ENCODE results near the gene ADAM12. TPM values are rescaled to one million over a fixed set of nuclear protein-coding genes. Genes with fewer than 3 reads are reported as not detected.

Gene ADAM12
- total RNA-seq, 1 experiment from 2014 or later, result 15.8 TPM

DNA sequence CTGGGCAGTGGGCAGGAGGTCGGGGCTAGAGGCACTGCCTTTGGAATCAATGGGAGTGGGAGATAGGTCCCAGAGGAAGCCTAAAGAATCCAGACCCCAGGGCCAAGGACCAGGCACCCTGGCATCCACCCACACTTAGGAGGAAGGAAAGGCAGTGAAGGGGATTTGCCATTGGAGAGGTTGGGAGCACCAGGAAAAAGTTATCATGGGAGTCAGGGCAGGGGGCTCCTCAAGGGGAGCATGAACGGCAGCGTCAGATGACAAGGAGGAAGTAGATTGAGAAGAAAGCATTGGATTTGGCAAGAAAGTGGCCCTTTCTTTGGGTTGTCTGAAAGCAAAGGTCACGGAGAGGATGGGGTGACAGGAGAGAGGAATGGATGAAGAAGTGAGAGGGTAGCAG, 142.8 kb downstream of the ADAM12 start:
- Histone ChIP-seq H3K36me3 (no peaks in the 10 kb centered on the region), H3K27me3 (no peaks in the 10 kb centered on the region), H3K9me3 (no peaks in the 10 kb centered on the region), H3K4me3 (no peak overlapping the region)
- DNase-seq, result no peak

DNA sequence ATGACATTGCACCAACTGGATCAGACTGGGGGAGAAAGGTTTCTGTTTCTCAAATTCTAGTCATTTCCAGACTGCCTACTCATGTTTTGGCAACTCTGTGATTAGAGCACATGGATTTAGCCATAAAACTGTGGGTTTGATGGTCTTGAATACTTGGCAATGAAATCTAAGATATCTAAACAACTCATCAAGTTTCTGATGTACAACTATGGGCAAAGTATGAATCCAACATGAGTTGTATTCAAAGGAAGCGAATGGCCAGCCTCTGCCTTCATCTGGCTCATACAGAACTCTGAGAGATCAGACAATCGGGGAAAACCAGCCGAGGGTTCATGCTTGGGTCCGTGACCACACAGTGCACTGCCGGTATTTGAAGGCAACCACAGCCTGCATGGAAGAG, 144.3 kb downstream of the ADAM12 start:
- no peaks in the 10 kb centered on the region for H3K36me3 ChIP-seq
- H3K27me3 ChIP-seq, result no peaks in the 10 kb centered on the region
- no peaks in the 10 kb centered on the region for H3K9me3 ChIP-seq
- DNase-seq, result peak; percentile 76
- H3K4me3 ChIP-seq, result no peak overlapping the region

DNA sequence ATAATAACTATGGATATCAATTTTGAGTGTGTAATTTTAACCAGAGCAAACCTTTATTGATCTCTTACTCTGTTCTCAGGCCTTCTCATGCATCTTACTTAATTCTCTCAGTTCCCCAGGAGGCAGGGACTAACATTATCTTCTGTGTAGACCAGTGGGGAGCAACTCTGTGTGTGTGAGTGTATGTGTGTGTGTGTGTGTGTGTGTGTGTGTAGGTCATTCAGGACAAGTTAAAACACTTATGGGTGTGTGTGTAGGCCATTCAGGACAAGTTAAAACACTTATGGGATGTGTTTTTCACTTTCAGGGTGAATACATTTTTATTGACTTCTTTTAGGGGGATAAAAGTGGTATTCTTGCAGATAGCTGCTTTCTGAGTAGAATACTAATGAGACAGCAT, 145.0 kb downstream of the ADAM12 start:
- DNase-seq, result no peak

DNA sequence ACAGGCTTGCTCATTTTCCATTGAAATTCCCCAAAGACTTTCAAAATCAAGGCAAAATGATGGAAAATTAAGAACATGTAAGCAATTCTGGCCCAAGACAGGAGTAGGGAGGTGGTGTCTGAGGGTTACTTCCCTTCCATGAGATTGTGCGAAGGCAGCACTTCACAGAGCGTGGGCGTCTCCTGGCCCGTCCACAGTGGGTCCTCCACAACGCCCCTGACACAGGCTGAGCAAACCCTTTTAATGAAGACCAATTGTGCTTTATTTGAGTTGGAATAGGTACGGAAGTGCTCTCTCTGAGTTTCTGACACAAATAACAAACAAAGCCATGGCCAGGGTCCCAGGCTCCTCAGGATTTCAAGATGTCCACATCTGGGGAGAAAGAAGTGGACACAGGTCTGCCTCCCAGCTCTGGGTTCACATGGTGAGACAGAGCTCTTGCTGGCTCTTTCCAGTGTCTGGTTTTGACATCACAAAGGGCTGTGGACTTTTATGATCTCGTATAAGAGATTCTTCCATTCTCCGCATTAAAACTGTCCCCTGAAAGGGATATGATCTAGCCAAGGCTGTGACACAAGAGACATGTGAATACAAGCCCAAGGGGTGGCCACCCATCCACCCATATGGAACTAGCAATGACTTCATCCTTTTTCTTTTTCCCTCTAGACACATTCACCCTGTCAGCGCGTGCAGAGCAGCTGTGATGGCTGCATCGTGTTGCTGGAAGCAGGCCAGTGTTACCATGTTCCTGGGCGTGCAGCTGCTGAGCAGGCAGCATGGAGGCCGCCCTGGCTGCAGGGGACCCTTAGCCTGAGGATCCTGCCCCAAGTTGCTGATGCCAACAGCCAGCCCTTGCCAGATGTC, 145.6 kb downstream of the ADAM12 start:
- no peaks in the 10 kb centered on the region for H3K9me3 ChIP-seq
- peak; percentile 25 for DNase-seq

More for the DNA sequence above, 145.0 kb downstream of the ADAM12 start:
- Histone ChIP-seq H3K27me3 (no peaks in the 10 kb centered on the region), H3K9me3 (no peaks in the 10 kb centered on the region), H3K36me3 (no peaks in the 10 kb centered on the region), H3K4me3 (no peak overlapping the region)

DNA sequence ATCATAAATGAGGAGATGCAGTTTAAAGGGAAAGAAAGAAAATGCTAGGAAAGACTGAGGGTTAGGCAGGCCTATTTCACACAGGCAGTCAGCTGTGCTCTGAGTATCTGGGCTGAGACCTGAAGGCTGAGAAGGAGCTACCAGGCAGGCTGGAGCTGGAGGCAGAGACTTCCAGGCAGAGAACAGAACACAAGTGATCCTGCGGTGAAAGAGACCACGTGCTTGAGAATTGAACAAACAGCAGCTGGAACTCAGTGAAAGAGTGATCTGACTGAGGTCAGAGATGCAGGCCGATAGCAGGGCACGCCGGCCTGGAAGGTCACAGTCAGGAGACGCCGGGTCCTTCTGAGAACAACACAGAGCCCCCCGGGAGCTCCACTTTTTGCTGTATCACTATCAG, 147.8 kb downstream of the ADAM12 start:
- no peak for DNase-seq
- Histone ChIP-seq H3K4me3 (no peak overlapping the region), H3K27me3 (no peaks in the 10 kb centered on the region), H3K36me3 (no peaks in the 10 kb centered on the region), H3K9me3 (no peaks in the 10 kb centered on the region)

More for the DNA sequence above, 145.6 kb downstream of the ADAM12 start:
- no peak overlapping the region for H3K4me3 ChIP-seq
- H3K36me3 ChIP-seq, result no peaks in the 10 kb centered on the region
- H3K27me3 ChIP-seq, result no peaks in the 10 kb centered on the region

DNA sequence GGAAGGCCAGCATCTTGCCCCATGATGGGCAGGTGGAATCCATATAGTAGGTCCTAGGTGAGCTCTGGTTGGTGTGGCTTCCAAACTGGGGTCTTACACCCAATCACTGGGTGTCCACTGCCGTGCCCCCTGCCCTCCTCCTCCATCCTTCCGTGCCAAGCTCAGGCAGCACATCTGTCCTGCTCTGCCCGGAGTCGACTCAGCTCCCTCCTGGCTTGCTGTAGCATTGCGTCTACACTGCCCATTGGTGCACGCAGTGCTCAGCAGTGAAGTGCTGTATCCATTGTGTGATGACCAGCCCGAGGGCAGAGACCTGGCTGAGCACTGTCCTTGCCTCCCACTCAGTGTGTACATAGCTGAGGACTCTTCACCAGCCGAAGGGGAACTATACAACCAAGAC, 148.4 kb downstream of the ADAM12 start:
- H3K4me3 ChIP-seq, result no peak overlapping the region
- H3K27me3 ChIP-seq, result no peaks in the 10 kb centered on the region
- no peaks in the 10 kb centered on the region for H3K9me3 ChIP-seq
- H3K36me3 ChIP-seq, result no peaks in the 10 kb centered on the region
- no peak for DNase-seq

DNA sequence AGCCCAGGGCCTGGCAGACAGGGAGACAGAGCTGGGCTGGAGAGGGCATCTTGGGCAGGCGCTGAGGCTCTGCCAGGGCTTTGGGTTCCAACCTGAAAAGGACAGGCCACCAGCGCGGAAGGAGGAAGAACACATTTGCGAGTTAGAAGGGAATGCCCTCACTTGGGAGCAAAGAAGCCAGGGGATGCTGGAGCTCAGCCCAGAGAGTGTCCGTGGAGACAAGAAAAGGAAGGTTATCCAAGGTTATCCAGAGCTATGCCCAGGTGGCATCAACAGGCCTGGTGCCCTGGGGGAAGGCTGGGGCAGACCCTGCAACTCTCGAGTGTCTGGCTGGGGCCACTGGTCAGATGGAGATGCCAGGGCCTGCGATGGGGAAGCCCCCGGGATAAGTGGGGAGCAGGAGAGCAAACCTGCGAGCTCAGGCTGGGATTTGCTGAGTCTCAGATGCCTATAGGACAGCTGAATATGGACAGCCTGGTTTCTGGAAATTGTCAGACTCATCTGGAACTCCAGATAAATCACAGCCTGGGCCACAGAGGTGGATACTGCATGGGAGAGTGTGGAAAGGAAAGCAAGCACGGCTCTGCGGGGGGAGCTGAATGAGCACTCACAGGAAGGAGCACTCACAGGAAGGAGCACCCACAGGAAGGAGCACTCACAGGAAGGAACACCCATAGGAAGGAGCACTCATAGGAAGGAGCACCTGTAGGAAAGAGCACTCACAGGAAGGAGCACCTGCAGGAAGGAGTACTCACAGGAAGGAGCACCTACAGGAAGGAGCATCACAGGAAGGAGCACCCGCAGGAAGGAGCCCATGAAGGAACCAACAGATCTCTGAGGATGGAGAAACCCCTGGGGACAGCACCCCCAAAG, 152.1 kb downstream of the ADAM12 start:
- no peaks in the 10 kb centered on the region for H3K27me3 ChIP-seq

DNA sequence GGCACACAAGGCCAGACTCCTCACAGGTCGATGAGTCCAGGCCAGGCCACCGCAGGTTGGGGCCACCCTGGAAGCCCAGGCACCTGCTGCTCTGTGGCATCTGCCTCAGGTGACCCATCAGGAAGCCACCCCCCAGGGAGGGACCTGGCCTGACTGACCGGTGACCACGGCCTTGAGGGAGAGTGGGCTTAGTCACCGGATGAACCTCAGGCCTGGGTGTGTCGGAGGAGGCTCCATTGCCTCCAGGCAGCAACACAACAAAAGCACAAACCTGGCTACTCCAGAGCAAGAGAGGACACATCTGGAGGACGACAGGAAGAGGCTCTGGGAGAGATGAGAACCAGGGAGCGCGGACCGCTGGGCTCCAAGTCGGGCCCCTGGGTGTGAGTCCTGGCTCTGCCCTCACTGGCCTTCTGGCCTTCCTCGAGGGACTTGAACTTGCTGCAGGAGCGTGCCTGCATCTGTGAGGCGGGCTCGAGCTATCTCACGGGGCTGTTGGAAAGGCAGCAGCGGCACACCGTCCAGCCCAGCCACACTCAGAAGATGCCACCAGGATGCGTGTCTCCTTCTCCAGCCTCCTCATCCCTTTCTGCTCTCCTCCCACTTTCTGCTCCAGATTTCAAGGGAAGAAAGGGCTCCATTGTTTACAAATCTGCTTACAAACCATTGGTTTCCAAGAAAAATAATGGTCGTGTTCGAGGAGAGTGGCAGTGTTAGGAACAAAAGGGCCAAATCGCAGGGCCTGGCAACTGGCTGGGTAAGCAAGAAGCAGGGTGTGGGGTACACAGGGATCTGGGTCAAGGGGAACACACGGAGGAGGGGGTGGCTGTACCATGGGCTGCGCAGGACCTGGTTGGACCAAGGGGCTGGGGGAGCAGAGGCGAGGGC, 152.9 kb downstream of the ADAM12 start:
- no peak overlapping the region for H3K4me3 ChIP-seq
- no peaks in the 10 kb centered on the region for H3K36me3 ChIP-seq
- H3K27me3 ChIP-seq, result no peaks in the 10 kb centered on the region
- H3K9me3 ChIP-seq, result no peaks in the 10 kb centered on the region
- DNase-seq, result no peak

More for the DNA sequence above, 152.1 kb downstream of the ADAM12 start:
- Histone ChIP-seq H3K36me3 (no peaks in the 10 kb centered on the region), H3K9me3 (no peaks in the 10 kb centered on the region), H3K4me3 (no peak overlapping the region)
- no peak for DNase-seq

DNA sequence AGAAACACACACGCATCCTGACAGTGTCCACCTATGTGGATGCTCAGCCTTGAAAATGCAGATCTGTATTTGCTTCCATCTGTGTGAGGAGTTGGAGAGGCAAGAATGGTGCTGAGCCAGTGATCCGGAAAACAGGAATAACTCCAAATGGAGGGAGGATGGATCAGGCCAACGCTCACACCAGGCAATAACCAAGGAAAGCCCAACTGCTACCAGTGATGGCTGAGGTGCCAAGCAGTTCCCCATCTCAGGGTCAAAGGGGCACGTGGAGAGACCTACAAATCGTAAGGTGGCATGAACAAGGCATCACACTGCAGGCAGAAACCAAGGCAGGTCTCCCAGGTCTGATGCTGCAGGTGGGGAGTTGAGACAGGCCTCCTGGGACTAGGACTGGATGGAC, 153.6 kb downstream of the ADAM12 start:
- Histone ChIP-seq H3K4me3 (no peak overlapping the region), H3K9me3 (no peaks in the 10 kb centered on the region), H3K27me3 (no peaks in the 10 kb centered on the region), H3K36me3 (no peaks in the 10 kb centered on the region)
- DNase-seq, result no peak

DNA sequence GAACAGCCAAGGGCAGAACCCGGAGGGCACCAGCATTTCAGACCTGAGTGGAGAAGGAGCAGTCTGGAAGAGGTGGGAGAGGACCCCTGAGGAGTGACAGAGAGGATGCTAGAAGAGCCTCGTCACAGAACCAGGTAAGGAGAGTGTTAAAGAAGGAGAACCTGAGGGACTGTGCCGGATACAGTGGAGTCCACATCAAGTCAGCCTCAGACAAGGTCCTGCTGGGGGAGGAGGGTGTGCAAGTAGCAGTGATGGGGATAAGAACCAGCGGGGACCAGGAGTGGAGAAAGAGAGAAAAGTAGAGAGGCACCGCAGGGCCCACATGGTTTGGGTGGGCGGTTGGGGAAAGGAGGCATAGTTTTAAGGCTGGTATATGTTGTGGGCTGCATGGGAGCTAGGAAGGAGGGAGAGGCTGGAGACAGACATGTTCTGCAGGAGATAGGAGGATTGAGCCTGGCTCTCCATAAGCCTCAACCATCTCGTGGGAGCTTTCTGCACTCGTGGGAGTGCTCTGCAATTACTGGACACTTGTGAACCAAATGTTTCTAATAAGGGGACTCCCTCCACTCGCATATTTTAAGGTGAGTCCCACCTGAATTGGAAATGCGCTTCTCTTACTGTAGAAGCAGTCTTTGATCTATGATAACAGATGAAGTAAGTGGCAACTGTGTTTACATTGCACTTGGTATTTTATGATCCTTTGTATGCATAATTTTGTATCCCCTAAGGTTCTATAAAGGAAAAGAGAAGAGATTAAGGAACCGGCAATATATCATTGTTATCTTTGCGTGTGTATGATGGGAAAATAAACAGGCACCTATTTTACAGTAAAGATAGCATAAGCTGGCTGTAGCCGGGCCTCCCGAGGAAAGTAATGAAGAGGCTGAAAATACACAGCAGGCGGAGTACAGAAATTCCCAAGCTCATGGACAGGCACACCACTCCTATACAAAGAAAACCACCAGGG, 154.8 kb downstream of the ADAM12 start:
- no peak overlapping the region for H3K4me3 ChIP-seq
- H3K9me3 ChIP-seq, result no peaks in the 10 kb centered on the region
- H3K27me3 ChIP-seq, result no peaks in the 10 kb centered on the region
- H3K36me3 ChIP-seq, result no peaks in the 10 kb centered on the region
- DNase-seq, result no peak

DNA sequence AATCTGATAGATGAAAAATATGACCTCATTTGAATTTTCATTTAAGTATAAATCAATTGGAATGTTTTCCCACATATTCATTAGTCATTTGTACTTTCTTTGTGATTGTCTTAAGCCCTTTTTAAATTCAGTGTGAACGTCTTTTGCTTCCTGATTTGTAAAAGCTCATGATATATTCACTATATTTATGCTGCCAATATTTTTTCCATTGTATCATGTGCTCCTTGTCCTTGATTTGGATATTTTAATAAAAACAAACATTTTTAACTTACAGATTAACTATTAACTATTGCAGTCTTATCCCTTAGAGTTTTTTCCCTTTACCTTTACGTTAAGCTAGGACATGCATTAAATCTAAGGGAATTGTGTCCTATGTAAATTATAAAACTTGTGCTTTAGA, 157.7 kb downstream of the ADAM12 start:
- DNase-seq, result no peak
- Histone ChIP-seq H3K27me3 (no peaks in the 10 kb centered on the region), H3K36me3 (no peaks in the 10 kb centered on the region), H3K4me3 (no peak overlapping the region), H3K9me3 (no peaks in the 10 kb centered on the region)

DNA sequence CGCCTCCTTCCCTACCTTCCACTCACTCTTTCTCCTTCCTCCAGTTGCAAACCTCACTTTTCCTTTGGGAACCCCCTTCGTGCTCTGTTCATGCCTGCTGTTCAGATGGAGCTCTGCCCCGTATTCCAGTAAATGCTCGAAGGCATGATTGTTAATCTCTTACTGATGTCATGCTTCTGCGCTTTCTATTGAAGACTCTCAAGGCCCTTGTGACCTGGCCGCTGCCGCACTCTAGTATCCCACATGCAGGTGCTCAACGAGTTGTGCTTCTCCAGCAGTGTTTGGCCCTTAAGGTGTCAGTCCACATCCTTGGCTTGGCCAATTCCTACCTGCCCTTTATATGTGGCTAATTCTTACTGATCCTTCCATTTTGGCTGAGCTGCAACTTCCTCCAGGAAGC, 158.6 kb downstream of the ADAM12 start:
- H3K4me3 ChIP-seq, result no peak overlapping the region
- DNase-seq, result no peak

DNA sequence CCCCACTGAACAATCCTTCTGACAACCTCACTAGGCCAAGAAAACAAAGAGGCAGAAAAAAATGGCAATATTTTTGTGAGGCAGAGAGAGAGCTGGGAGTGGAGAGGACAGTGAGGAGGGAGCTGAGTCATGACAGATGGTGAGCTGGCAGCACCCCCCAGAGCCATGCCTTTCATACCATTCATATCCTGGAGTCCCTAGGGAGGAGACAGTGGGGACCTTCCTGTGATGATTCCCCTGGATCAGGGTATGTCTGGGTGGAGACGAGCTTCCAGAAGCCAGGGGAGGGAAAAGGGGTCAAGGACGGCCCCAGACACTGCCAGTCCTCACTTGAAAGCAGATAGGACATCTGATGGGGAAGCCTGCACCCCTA, 160.5 kb downstream of the ADAM12 start:
- Histone ChIP-seq H3K27me3 (no peaks in the 10 kb centered on the region), H3K36me3 (no peaks in the 10 kb centered on the region), H3K9me3 (no peaks in the 10 kb centered on the region), H3K4me3 (no peak overlapping the region)
- DNase-seq, result no peak

More for the DNA sequence above, 158.6 kb downstream of the ADAM12 start:
- no peaks in the 10 kb centered on the region for H3K27me3 ChIP-seq
- no peaks in the 10 kb centered on the region for H3K36me3 ChIP-seq
- no peaks in the 10 kb centered on the region for H3K9me3 ChIP-seq

DNA sequence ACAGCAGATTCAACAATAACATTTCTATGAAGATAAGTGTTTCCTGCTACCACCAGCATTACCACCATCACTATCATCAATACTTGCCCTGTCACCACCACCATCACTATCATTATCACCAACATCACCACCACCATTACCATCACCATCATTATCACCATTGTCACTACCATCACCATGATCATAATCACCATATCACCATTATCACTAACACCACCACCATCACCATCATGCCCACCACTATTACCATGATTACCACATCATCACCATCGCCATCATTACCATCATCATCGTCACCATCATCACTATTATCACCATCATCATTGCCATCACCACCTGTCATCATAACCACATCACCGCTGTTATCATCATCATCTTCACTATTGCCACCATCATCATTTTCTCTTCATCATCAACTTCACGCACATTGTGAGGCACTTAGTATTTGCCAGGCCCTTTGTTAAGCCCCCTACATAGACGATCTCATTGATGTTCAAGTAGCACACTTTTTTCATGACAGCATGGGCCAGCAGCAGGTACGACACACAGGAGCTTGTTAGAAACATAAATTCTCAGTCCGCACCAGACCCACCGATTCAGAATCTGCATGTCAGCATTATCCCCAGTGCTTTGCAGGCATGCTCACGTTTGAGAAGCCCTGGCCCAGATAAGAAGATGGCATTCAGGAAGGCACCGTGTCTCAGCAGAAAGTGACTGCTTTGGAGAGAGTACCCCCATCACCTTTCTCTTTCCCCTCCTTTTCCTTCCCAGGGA, 161.1 kb downstream of the ADAM12 start:
- Histone ChIP-seq H3K27me3 (no peaks in the 10 kb centered on the region), H3K4me3 (no peak overlapping the region), H3K9me3 (no peaks in the 10 kb centered on the region), H3K36me3 (no peaks in the 10 kb centered on the region)
- DNase-seq, result no peak

DNA sequence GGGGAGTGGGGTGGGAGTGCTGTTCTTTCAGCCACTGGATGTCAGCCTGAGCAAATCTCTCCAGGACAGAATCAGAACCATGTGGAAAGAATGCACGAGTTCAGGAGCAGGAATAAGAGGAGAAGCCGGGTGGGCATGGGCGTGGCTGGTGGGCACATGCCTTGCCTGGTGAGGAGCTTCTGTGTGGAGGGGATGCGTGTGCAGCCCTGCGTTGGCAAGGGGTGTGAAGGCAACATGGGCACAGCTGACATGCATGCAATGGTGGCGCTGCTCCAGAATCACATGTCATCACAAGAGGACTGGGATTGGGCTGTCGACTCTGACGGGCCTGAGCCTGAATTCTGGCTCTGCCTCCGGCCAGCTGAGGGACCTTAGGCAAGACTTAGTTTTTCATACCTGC, 162.1 kb downstream of the ADAM12 start:
- Histone ChIP-seq H3K36me3 (no peaks in the 10 kb centered on the region), H3K27me3 (no peaks in the 10 kb centered on the region), H3K9me3 (no peaks in the 10 kb centered on the region), H3K4me3 (no peak overlapping the region)
- DNase-seq, result no peak
